OCI-LY1 (cell line): ENCODE measurements around the gene MSMO1.
"Not testable (repeated sequence)": the region's sequence is repeated elsewhere in the genome, so short reads cannot be mapped to it uniquely, and the experiment has no call there.

Experiments used
- H2AFZ ChIP-seq: fragments of 200-600 bp; sonication (generic), shearing (Covaris generic); 2 replicates; pipeline ENCODE4 v1.6.0; 2014; ENCODE audit warnings: antibody characterized with exemption, mild to moderate bottlenecking, low read length
- H3F3A ChIP-seq: fragments of 200-600 bp; sonication (generic), shearing (Covaris generic); 2 replicates; pipeline ENCODE4 v1.6.0; 2014; ENCODE audit warnings: mild to moderate bottlenecking, antibody characterized with exemption, low read length, moderate library complexity; ENCODE audit not compliant: insufficient read depth
- H3K27ac ChIP-seq: fragments of 200-600 bp; sonication (generic); 2 replicates; pipeline ENCODE4 v1.5.1; 2014; ENCODE audit warnings: low read length, mixed run types, mild to moderate bottlenecking, low read depth; ENCODE audit not compliant: poor library complexity, severe bottlenecking
- H3K27me3 ChIP-seq: fragments of 200-600 bp; sonication (generic); 2 replicates; pipeline ENCODE4 v1.6.0; 2014; ENCODE audit warnings: antibody characterized with exemption, mild to moderate bottlenecking, low read length, moderate library complexity; ENCODE audit not compliant: insufficient read depth
- H3K36me3 ChIP-seq: fragments of 200-600 bp; sonication (generic); 2 replicates; pipeline ENCODE4 v1.6.1; 2014; ENCODE audit warnings: mild to moderate bottlenecking, antibody characterized with exemption, low read length, moderate library complexity, mixed read lengths; ENCODE audit not compliant: insufficient read depth
- H3K4me1 ChIP-seq: fragments of 200-600 bp; sonication (generic); 2 replicates; pipeline ENCODE4 v1.5.1; 2014; ENCODE audit warnings: mild to moderate bottlenecking, low read length, moderate library complexity; ENCODE audit not compliant: insufficient read depth, severe bottlenecking
- H3K4me2 ChIP-seq: fragments of 200-600 bp; sonication (generic), shearing (Covaris generic); 2 replicates; pipeline ENCODE4 v1.6.1; 2014; ENCODE audit warnings: low read length
- H3K4me3 ChIP-seq: fragments of 200-600 bp; sonication (generic); 2 replicates; pipeline ENCODE4 v1.5.1; 2014; ENCODE audit warnings: low read length, low read depth, mild to moderate bottlenecking, mixed read lengths; ENCODE audit not compliant: poor library complexity, severe bottlenecking
- H3K79me2 ChIP-seq: fragments of 200-600 bp; shearing (Covaris generic); 2 replicates; pipeline ENCODE4 v1.6.1; 2016; ENCODE audit warnings: mixed run types, low read length, mixed read lengths; ENCODE audit not compliant: insufficient read depth
- H3K9ac ChIP-seq: fragments of 200-600 bp; sonication (generic), shearing (Covaris generic); 2 replicates; pipeline ENCODE4 v1.6.1; 2014; ENCODE audit warnings: mild to moderate bottlenecking, low read length, mixed read lengths
- H3K9me2 ChIP-seq: fragments of 200-600 bp; sonication (generic), shearing (Covaris generic); 2 replicates; pipeline ENCODE4 v1.6.1; 2014; ENCODE audit warnings: low read depth, mild to moderate bottlenecking, low read length, mixed read lengths
- H3K9me3 ChIP-seq: fragments of 200-600 bp; shearing (Covaris generic); 2 replicates; pipeline ENCODE4 v1.6.1; 2014; ENCODE audit warnings: low read length, mixed read lengths
- H4K20me1 ChIP-seq: fragments of 200-600 bp; sonication (generic), shearing (Covaris generic); 2 replicates; pipeline ENCODE4 v1.6.0; 2016; ENCODE audit warnings: mild to moderate bottlenecking, low read length; ENCODE audit not compliant: insufficient read depth
- EZH2 ChIP-seq: fragments of 200-600 bp; sonication (generic), shearing (Covaris generic); IDR thresholded peaks from 2 replicates; pipeline ENCODE4 v1.8.0; 2017; ENCODE audit warnings: borderline replicate concordance, mixed run types, mild to moderate bottlenecking, antibody characterized with exemption, low read length, moderate library complexity, mixed read lengths
- TF ChIP-seq, protein P1 (sequence below): fragments of 200-600 bp; sonication (generic), shearing (Covaris generic); IDR thresholded peaks from 2 replicates; pipeline ENCODE4 v1.5.1; 2017; ENCODE audit warnings: mild to moderate bottlenecking, antibody characterized with exemption, low read length, moderate library complexity, mixed read lengths

MSMO1 gene

GRCh38 chr4:165327211-165328100 lies at the start of gene MSMO1:
Gene MSMO1 (plus strand): TSS chr4:165327669. CDS start chr4:165333371, 5,702 bp downstream.
- H3K9me3 ChIP-seq: peaks cover 4% of the 10 kb centered on the region; the same call in 1 of the 2 replicates
- H3K36me3 ChIP-seq: peaks cover 52% of the 10 kb centered on the region
- H3K79me2 ChIP-seq: peaks cover 48% of the 10 kb centered on the region
- H3F3A ChIP-seq: no peaks in the 10 kb centered on the region
- TF ChIP-seq EZH2: no peak
- TF ChIP-seq, protein P1, sequence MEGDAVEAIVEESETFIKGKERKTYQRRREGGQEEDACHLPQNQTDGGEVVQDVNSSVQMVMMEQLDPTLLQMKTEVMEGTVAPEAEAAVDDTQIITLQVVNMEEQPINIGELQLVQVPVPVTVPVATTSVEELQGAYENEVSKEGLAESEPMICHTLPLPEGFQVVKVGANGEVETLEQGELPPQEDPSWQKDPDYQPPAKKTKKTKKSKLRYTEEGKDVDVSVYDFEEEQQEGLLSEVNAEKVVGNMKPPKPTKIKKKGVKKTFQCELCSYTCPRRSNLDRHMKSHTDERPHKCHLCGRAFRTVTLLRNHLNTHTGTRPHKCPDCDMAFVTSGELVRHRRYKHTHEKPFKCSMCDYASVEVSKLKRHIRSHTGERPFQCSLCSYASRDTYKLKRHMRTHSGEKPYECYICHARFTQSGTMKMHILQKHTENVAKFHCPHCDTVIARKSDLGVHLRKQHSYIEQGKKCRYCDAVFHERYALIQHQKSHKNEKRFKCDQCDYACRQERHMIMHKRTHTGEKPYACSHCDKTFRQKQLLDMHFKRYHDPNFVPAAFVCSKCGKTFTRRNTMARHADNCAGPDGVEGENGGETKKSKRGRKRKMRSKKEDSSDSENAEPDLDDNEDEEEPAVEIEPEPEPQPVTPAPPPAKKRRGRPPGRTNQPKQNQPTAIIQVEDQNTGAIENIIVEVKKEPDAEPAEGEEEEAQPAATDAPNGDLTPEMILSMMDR: no peak
- peaks cover 48% of the 10 kb centered on the region for H3K4me1 ChIP-seq
- peaks cover 4% of the 10 kb centered on the region; the same call in 1 of the 2 replicates for H4K20me1 ChIP-seq
- H3K27ac ChIP-seq: peak within 1 kb of the TSS; percentile 86
- no peaks in the 10 kb centered on the region for H3K27me3 ChIP-seq
- peak within 1 kb of the TSS; percentile 97 for H3K4me2 ChIP-seq
- H2AFZ ChIP-seq: peak within 1 kb of the TSS; percentile 96
- peak within 1 kb of the TSS; percentile 95 for H3K9ac ChIP-seq
- no peaks in the 10 kb centered on the region for H3K9me2 ChIP-seq
- peak within 1 kb of the TSS; percentile 96 for H3K4me3 ChIP-seq

- H4K20me1 ChIP-seq, H3K27me3 ChIP-seq, H2AFZ ChIP-seq, H3K9ac ChIP-seq, H3K9me3 ChIP-seq, H3K4me2 ChIP-seq, H3K27ac ChIP-seq, H3K9me2 ChIP-seq, H3F3A ChIP-seq, H3K4me3 ChIP-seq, H3K79me2 ChIP-seq, H3K4me1 ChIP-seq: not testable (repeated sequence)
- H3K36me3 ChIP-seq: peaks cover 12% of the 10 kb centered on the region
These were observed 47.9 kb upstream of the MSMO1 start for GRCh38 chr4:165279531-165279930.

- H3K9me3 ChIP-seq, H3K9me2 ChIP-seq, H4K20me1 ChIP-seq, H3K27me3 ChIP-seq, H3F3A ChIP-seq, H3K79me2 ChIP-seq, H3K9ac ChIP-seq, H3K27ac ChIP-seq, H3K4me2 ChIP-seq, H3K4me3 ChIP-seq, H2AFZ ChIP-seq, H3K36me3 ChIP-seq: not testable (repeated sequence)
- peaks cover 16% of the 10 kb centered on the region for H3K4me1 ChIP-seq
These were observed 42.8 kb upstream of the MSMO1 start for GRCh38 chr4:165284697-165285096.

DNA sequence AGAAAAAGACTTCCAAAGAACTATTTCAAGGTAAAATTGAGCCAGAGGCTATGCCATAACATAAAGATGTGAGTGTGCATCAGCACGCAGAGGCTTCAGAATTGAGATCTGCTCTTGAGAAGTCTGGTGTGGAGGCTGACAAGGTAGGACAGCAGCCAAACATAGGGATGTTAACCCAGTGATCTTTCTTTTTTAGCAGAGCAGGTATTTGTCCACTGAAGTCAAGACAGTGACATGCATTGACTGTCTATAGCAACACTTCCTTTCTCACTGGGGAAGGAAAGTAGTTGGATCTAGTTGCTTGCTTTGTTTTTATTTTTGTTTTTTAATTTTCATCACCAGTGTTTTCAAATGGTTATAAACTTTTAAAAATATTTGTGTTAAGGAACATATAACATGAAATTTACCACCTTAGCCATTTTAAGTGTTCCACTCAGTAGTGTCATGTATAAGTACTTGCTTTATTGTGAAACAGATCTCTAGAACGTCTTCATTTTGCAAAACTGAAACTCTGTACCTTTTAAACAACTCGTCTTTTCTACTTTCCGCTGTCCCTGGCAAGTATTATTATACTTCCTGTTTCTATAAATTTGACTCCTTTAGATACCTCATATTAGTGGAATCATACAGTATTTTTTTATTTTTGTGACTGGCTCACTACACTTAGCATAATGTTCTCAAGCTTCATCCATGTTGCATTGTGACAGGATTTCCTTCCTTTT lies 40.7 kb upstream of the MSMO1 start:
- H3K27ac ChIP-seq: peak overlapping the region; percentile 41
- peaks cover 16% of the 10 kb centered on the region for H3K4me1 ChIP-seq
- not testable (repeated sequence) for H3K9ac ChIP-seq, H3K9me2 ChIP-seq, H3K36me3 ChIP-seq, H4K20me1 ChIP-seq, H3K27me3 ChIP-seq, H3K4me3 ChIP-seq, H3K9me3 ChIP-seq, H2AFZ ChIP-seq, H3K79me2 ChIP-seq, H3F3A ChIP-seq
- H3K4me2 ChIP-seq: peak overlapping the region; percentile 34
